AG09319 (cell line): Measurements from ENCODE around the gene HDGFL2.

Experiments
- DNase-seq: peaks from one replicate; pipeline ENCODE4 v3.0.0-alpha.2; 2010; ENCODE audit warnings: low read depth; ENCODE audit errors: extremely low read depth
- CTCF ChIP-seq: IDR thresholded peaks from 2 replicates; pipeline ENCODE4 v1.5.1; 2011; ENCODE audit warnings: low read depth, mild to moderate bottlenecking, inconsistent platforms, low read length, moderate library complexity

HDGFL2 gene

GRCh38 chr19:4441994-4442818, 29.9 kb upstream of the HDGFL2 start:
- no peak for TF ChIP-seq CTCF
- no peak for DNase-seq

- DNase-seq: no peak
- no peak for TF ChIP-seq CTCF
Observed at GRCh38 chr19:4442819-4443146, 29.3 kb upstream of the HDGFL2 start.

GRCh38 chr19:4443188-4443587, 28.9 kb upstream of the HDGFL2 start:
- no peak for TF ChIP-seq CTCF
- DNase-seq: no peak

GRCh38 chr19:4443966-4444764, 27.9 kb upstream of the HDGFL2 start:
- DNase-seq: no peak
- TF ChIP-seq CTCF: no peak

GRCh38 chr19:4444765-4445741, 27.0 kb upstream of the HDGFL2 start:
- no peak for TF ChIP-seq CTCF

GRCh38 chr19:4445963-4446703, 26.0 kb upstream of the HDGFL2 start:
- TF ChIP-seq CTCF: no peak
- no peak for DNase-seq

More at GRCh38 chr19:4444765-4445741, 27.0 kb upstream of the HDGFL2 start:
- no peak for DNase-seq
